A673 (cell line): ENCODE results near the gene PELI1. TPM values are rescaled to one million over a fixed set of nuclear protein-coding genes. Genes with fewer than 3 reads are reported as not detected.

Experiments
- BruUV-seq: library from RNA; stranded (reverse); fragments of 400-500 nt; replicated peaks from 2 replicates; lab custom pipeline; 2021; lab: Mats Ljungman, UMichigan
- CTCF ChIA-PET: fragments of 300-600 bp; sonication (Branson Sonifier 250); formaldehyde crosslinking; loops from one replicate; lab custom pipeline; 2022; ENCODE audit warnings: antibody characterized with exemption; lab: Charles Lee
- POLR2A ChIA-PET: fragments of 300-600 bp; sonication (Branson Sonifier 250); formaldehyde crosslinking; loops from one replicate; lab custom pipeline; 2022; ENCODE audit warnings: antibody characterized with exemption; ENCODE audit not compliant: low non-redundant PET; lab: Charles Lee
- DNase-seq: peaks from one replicate; pipeline ENCODE4 v3.0.0-alpha.2; 2015; ENCODE audit warnings: low spot score
- H3K27ac ChIP-seq: fragments of 200-600 bp; sonication (generic); 2 replicates; pipeline ENCODE4 v1.5.1; 2016; ENCODE audit warnings: mixed run types, low read depth, mild to moderate bottlenecking, mixed read lengths, antibody characterized with exemption, low read length; ENCODE audit not compliant: poor library complexity, severe bottlenecking
- H3K27me3 ChIP-seq: fragments of 200-600 bp; sonication (generic); replicated peaks from 2 replicates; pipeline ENCODE4 v1.6.1; 2017; ENCODE audit warnings: mixed run types, low read depth, mild to moderate bottlenecking, mixed read lengths, antibody characterized with exemption, low read length; ENCODE audit not compliant: insufficient read depth, poor library complexity
- H3K36me3 ChIP-seq: fragments of 200-600 bp; sonication (generic); 2 replicates; pipeline ENCODE4 v1.6.1; 2016; ENCODE audit warnings: mixed run types, mild to moderate bottlenecking, mixed read lengths, antibody characterized with exemption, low read length; ENCODE audit not compliant: insufficient read depth, poor library complexity, severe bottlenecking
- H3K4me1 ChIP-seq: fragments of 200-600 bp; sonication (generic); 2 replicates; pipeline ENCODE4 v1.6.1; 2017; ENCODE audit warnings: mixed run types, mild to moderate bottlenecking, mixed read lengths, antibody characterized with exemption, low read length; ENCODE audit not compliant: insufficient read depth, poor library complexity, severe bottlenecking
- H3K4me3 ChIP-seq: fragments of 200-600 bp; sonication (generic); 2 replicates; pipeline ENCODE4 v1.5.1; 2016; ENCODE audit warnings: low read depth, mixed run types, mild to moderate bottlenecking, mixed read lengths, low read length; ENCODE audit not compliant: poor library complexity, severe bottlenecking
- H3K9me3 ChIP-seq: fragments of 200-600 bp; sonication (generic); 2 replicates; pipeline ENCODE4 v1.6.1; 2016; ENCODE audit warnings: mixed run types, low read depth, mild to moderate bottlenecking, mixed read lengths, antibody characterized with exemption, low read length; ENCODE audit not compliant: poor library complexity, severe bottlenecking
- CTCF ChIP-seq: fragments of 300-800, 200-600 bp; sonication (generic); conservative IDR thresholded peaks from 2 replicates; pipeline ENCODE4 v1.5.1; 2017; ENCODE audit warnings: low read depth, mild to moderate bottlenecking, antibody characterized with exemption, low read length, moderate library complexity, mixed read lengths
- EZH2 ChIP-seq: fragments of 200-600 bp; sonication (generic); IDR thresholded peaks from 2 replicates; pipeline ENCODE4 v1.6.1; 2017; ENCODE audit warnings: borderline replicate concordance, low read depth, mild to moderate bottlenecking, mixed read lengths, antibody characterized with exemption, low read length; ENCODE audit not compliant: poor library complexity, severe bottlenecking
- intact Hi-C: fragments of 100-400 bp; cut with micrococcal nuclease; formaldehyde crosslinking; loops from one replicate; pipeline ENCODE4 v1.10.0; 2022; ENCODE audit not compliant: unreplicated experiment
- total RNA-seq: library from RNA; stranded (reverse); gene quantifications from 2 replicates; pipeline ENCODE4 v1.2.3, GENCODE V29; 2021

Gene PELI1
- total RNA-seq, 1 experiment from 2014 or later, result 35.1 TPM

DNA sequence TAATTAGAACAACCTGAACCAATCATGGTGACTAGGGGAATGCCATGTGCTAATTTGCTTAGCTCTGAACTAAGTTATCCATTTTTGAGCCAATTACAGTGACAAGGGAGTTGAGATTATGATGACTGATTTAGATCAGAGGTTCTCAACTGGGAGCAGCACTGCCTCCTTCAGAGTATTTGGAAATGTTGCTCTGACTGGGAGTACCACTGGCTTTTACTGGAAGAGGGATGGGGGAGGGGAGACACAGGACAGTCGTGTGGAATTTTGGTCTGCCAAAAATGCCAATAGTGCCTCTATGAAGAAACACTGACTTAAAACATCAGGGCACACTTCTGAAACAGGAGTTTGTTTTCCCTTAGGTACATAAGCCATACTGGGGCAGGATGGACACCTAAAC lies 76.9 kb downstream of the PELI1 start:
- Histone ChIP-seq H3K27ac (no peak overlapping the region), H3K36me3 (no peaks in the 10 kb centered on the region), H3K4me1 (peaks cover 9% of the 10 kb centered on the region), H3K9me3 (no peaks in the 10 kb centered on the region), H3K27me3 (no peaks in the 10 kb centered on the region), H3K4me3 (no peak overlapping the region)
- BruUV-seq, result no TSS peak
- intact Hi-C loops, result no loop called here
- no peak for DNase-seq
- CTCF ChIA-PET, result no interaction called here
- TF ChIP-seq CTCF (no peak), EZH2 (no peak)
- POLR2A ChIA-PET, result no interaction called here

DNA sequence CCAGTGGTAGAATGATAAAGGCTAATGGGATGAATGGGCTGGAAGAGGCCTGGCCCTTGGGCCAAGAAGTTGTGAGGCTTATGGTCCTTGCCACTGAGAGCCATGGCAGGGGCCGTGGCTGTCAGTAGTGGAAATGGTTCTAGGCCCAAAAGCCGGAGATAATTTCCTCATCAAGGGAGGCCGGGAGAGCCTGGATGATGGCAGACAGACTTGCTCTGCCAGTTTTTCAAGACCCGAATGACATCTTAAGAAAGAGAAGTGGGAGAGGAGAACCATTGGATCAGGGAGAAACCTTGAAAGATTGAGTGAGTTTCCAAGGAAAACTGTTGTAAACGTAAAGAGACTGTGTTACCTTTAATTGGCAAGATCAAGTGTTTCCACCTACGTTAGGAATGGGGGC lies 78.7 kb downstream of the PELI1 start:
- Histone ChIP-seq H3K9me3 (no peaks in the 10 kb centered on the region), H3K36me3 (no peaks in the 10 kb centered on the region), H3K27ac (peak overlapping the region; percentile 20), H3K27me3 (no peaks in the 10 kb centered on the region), H3K4me1 (peaks cover 9% of the 10 kb centered on the region), H3K4me3 (no peak overlapping the region)
- ChIA-PET CTCF (no interaction called here), POLR2A (no interaction called here)
- intact Hi-C loops, result no loop called here
- TF ChIP-seq CTCF, result no peak
- TF ChIP-seq EZH2, result no peak
- BruUV-seq, result no TSS peak
- no peak for DNase-seq

- no peaks in the 10 kb centered on the region for H3K27me3 ChIP-seq
- no peak overlapping the region for H3K4me3 ChIP-seq
- ChIA-PET POLR2A (interaction anchor here (0.5 kb wide), 1 partner anchor 581 kb away, joined by 4 read pairs; no protein-coding TSS in a partner anchor), CTCF (no interaction called here)
- peak; percentile 30 for DNase-seq
- H3K27ac ChIP-seq, result no peak overlapping the region
- intact Hi-C loops, result no loop called here
- H3K4me1 ChIP-seq, result peaks cover 9% of the 10 kb centered on the region
- no TSS peak for BruUV-seq
- no peaks in the 10 kb centered on the region for H3K36me3 ChIP-seq
- TF ChIP-seq EZH2 (no peak), CTCF (no peak)
- H3K9me3 ChIP-seq, result no peaks in the 10 kb centered on the region
Measured at GRCh38 chr2:64063924-64064331, 80.3 kb downstream of the PELI1 start.
